ENCODE results near the gene SATB2.
A peak's percentile ranks its signal among the peaks of the same experiment; 100 is the strongest.

The SATB2 gene

DNA sequence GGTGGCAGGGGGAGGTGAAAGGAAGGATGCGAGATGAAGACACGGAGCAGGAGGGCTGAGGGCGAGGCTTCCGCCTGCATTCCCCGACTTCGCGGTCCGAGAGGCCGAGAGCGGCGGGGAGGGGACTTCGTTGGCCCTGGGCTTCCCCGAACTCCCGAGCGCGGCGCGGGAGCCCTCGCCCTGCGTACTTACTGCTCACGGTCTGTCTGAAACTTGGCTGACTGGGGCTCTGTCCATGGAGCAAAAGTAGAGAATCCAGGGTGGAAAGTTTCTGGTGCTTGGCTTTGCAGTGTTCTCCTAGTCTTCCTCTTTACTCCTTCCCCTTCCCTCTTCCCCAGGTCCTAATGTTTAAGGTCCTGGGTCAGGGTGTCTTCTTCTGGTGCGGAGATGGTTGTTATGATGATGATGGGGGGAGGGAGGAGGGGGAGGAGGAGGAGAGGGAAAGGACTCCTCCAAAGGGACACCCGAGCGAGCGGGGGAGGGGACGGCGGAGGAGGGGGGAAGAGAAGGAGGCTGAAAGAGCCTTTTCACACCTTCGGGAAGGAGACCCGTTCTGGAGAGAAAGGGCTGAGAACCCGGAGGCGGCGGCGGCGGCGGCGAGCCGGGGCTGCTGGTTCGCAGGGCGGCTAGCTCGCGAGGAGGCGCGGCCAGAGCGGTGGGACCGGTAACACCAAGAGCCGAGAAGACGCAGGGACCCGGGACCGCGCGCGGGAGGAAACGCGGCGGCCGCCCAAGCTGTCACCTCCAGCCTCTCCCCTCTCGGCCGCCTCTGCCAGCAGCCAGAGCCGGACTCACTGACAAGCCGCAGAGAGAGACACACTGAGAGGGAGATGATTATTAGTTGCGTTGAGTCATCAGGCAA, at the start of gene SATB2:
TSS of gene SATB2 (minus strand) at position 793 of the 862 bp plus-strand sequence. CDS start 1,902 bp downstream, outside the sequence.
- no peak for DNase-seq

DNA sequence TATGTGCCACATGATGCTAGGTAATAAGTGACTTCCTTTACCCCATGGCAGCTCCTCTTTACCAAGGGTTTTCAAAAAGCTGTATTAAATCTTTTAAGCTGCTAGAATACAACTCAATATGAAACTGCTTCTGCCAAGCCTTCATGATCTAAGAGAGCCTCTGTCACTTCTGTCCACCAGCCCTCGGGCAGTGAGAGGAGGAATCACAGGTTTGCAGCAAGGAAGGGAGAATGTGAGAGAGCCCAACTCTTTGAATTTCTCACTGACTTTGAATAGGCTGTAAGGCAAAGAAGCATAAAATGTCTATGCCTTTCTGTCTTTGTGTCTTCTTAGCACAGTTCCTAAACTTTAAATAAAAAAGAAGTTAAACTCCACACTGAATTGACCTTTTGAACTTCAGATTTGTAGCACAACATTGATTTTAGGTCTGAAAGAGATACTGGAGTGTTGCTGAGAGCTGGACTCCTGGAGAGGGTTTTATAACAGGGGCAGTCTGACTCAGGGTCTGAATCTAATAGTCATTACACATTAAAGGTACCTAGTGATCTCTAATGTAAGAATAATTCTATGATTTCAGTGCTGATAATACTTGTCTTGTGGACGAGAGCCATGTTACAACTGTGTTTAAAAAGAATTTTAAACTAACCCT, 48.1 kb upstream of the SATB2 start:
- DNase-seq = no peak

DNA sequence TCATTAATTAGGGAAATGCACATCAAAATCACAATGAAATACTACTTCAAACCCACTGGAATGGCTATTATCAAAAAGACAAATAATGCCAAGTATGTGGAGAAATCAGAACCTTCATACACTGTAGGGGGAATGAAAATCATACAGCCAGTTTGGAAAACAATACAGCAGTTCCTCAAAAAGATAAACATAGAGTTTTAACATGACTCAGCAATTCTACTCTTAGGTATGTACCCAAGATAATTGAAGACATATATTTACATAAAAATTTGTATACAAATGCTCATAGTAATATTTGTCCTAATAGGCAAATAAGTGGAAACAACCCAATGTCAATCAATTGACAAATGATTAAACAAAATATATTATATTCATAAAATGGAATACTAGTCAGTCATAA, 45.4 kb upstream of the SATB2 start:
- no peak for DNase-seq

DNA sequence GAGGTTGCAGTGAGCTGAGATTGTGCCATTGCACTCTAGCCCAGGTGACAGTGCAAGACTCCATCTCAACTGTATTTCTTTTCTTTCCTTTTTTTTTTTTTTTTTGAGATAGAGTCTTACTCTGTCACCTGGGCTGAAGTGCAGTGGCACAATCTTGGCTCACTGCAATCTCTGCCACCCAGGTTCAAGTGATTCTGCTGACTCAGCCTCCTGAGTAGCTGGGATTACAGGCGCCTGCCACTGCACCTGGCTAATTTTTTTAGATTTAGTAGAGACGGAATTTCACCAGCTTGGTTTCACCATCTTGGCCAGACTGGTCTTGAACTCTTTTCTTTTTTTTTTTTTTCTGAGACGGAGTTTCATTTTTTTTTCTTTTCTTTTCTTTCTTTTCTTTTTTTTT, 41.3 kb upstream of the SATB2 start:
- DNase-seq = no peak

DNA sequence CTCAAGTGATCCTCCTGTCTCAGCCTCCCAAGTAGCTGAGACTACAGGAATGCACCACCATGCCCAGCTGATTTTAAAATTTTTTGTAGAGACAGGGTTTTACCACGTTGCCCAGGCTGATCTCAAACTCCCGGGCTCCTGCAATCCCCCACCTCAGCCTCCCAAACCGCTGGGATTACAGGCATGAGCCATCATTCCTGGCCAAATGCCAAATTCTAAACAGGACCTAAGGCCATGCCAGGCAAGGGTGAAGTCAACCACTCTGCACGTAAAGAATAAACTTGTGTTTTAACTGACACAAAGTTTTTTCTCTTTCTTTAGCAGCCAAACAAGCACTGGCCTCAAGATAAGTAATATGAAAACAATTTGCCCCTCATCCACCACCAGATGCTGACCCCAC, 37.4 kb upstream of the SATB2 start:
- no peak for DNase-seq

DNA sequence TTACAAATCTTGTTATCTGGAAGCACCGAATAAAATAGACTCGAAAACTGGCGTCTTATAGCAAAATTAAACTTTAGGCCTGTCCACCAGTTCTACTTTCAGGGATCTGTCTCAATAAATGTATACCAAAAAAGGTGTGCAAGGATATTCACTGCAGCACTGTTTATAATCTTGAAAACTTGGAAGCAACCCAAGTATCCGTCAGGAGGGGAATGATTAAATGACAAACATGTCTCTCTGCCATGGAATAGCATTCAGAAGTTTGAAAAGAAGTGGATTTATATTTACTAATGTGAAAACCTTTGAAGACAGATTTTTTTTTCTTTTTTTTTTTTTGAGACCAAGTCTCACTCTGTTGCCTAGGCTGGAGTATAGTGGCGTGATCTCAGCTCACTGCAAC, 32.3 kb upstream of the SATB2 start:
- DNase-seq = no peak

DNA sequence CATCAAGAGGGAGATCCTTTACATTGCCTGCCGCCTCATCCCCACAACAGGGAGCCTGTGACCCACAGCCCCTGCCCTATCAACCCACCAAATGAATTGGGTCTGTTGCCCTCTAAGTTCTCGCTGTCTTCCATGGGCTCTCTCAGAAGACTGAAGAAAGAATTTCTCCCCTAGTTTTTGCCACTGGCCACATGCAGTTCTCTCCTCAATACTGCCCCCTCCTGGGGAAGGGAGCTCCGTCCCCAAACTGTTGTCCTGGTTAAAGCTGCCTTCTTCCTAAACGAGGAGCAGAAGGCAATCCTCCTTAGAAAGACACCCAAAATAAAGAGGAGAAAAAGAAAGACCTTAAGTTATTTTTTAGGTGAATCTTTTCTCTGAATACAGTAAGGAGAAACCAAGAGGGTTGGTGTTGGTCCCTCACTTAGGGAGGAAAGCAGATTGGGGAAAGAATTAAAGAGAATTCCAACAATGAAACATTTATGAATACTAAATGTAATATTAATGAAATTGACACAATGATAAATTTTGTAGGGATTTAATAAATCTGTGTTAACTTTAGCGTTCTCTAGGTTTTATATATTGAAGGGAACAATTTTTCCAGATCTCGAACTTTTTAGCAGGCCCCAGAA, 31.1 kb upstream of the SATB2 start:
- peak; percentile 42 for DNase-seq

DNA sequence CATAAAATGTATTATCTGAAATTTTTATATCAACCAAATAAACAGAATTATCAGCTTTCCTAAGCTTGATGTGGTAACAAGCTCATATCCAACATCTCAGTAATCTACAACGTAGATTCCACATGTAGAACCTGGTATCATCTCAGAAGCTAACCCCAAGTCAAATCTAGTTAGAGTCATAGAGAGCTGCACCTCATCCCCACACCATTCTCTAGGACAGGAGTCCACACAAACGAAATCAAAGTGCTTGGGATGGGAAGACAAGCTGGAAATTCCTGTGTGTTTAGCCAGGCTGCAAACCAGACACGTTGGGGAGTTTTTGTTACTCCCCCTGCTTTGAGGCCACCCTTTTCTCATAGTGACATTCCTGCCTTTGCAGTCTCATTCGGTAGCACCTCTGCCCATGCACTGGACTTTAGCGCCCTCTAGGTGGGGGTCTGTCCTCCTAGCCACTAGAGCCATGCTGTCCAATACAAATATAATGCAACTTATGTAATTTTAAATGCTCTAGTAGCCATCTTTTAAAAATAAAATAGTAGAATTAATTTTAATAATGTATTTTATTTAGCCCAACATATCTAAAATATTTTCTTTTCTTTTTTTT, 28.1 kb upstream of the SATB2 start:
- DNase-seq = no peak

DNA sequence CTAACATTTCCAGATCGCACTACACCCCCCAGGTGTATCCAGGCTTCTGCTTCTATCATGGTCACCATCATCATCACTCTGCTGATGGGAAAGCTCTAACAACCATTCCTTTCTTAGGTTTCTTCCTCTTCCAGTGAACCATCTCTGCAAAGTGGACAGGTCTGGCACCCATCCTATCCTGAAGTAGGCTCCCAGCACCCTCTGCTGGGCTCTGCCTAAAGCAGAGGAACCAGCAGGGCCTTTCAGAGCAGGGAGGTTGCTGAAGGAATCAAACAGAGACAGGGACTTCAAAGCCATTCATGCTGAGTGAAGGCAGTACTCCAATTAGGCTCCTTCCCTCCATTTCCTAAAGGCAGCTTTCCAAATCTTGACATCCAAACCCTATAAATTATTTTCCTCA, 27.2 kb upstream of the SATB2 start:
- no peak for DNase-seq

DNA sequence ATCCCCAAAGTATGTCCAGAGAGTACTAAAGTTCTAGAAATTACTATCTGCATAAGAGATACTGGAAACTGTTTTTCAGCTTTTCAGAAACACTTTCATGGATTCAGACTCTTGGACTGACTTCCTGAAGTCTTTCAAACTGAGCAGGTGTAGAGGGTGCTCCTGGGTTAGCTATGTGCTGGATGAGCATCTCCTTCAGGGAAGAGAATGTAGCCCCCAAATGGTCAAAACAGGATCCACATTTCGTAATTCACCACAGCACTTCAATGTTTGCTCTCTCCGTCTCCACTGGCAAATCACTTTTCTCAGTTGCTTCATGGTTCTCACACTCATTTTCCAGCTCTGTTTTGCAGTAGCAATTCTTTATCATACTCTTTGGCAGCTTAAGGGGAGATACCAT, 23.2 kb upstream of the SATB2 start:
- no peak for DNase-seq

DNA sequence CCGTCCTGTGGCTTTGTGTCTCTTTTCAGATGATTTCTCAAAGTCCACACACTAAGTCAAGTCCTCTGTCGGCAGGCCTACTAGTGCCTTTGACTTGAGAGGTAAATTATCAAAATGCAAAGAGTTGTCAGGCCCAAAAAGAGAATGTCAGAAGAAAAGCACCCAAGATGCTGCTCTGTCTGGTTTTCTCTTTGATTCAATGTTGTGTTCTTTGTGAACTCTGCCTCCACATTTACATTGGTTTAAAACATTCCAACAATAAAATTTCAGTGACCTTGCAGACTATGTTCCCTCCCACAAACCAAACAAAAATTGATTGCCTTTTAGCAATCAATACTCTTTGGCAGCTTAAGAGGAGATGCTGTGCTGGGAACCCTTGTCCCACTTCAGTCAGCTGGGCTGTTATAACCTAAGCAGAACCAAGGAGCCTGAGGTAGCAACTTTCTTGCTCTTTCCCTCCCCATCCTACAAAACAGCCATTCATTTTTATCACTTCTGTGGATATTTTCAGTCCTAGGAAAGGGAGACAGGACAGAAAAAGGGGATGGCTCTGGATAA, 19.6 kb upstream of the SATB2 start:
- no peak for DNase-seq

DNA sequence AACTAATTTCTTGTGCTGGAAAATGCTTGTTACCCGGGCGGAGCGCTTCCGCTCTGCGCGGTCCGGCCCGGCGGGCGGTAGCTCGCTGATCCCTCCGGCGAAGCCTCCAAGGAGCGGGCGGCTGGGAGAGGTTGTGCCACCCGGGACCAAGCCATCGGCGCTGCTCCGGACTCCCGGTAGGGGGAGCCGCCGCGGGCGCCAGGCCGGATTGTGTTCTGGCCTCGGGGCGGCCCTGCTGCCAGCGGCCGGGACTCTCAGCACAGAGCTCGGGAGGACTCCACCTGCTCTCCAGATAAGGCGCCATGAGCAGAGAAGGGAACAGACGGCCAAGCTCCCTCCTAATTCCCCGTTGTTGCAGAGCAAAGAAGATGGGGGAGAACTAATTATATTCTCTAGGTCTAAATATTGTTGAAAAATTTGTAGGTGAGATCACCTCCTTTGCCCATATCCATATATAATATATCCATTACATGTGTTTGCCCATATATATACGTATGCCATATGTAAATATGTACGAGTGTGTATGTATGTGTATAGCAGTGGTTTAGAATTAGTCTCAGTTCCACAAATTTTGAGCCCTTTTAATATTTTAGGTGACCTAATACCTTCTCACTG, 13.8 kb upstream of the SATB2 start:
- DNase-seq = no peak

DNA sequence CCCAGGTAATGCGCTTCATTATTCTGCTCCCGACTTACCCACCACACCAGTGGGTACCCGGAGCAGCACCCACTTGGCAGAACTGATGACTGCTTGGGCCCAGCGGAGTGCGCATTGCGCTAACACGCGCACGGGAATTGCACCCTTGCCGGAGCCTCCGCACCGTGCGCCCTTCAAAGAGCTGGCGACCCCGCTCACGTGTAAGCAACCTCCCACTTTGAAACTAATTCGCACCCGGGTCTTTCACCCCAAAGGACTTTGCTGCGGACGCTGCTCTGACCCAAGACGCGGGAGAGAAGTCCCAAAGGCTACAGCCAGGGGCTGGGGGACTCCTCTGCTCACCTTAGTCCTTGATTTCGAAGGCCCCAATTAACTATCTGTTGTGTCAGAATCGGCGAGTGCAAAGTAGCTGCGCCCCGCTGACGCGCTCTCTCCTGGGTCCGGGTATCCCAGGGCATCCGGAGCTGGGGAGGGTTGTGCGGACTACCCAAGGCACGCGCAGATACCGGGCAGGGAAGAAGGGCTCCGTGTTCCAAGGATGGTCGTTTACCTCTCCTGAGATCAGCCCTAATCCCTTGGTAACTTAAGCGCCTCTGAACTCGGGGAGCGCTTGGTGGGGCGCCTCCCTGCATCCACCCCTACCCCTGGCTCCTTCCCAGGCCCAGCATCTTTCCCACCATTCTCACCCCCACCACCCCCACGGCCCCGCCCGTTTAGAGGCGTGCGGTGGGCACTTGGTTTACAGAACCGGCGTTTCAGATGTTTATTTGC, 13.1 kb upstream of the SATB2 start:
- DNase-seq = no peak

DNA sequence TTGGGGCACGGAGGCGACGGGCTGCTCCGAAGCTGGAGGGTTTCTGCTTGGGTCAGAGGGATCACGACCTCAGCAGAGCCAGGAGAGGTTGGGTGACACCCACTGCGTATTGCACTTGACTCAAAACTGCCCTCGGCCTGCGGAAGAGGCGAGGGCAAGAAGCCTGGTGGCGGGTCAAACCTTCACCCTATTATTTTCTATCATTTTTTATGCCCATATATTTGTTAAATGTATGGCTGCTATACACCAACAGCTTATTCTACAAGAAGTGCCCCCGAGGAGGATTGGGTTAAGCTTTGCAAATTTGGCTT, 12.6 kb upstream of the SATB2 start:
- DNase-seq = no peak

DNA sequence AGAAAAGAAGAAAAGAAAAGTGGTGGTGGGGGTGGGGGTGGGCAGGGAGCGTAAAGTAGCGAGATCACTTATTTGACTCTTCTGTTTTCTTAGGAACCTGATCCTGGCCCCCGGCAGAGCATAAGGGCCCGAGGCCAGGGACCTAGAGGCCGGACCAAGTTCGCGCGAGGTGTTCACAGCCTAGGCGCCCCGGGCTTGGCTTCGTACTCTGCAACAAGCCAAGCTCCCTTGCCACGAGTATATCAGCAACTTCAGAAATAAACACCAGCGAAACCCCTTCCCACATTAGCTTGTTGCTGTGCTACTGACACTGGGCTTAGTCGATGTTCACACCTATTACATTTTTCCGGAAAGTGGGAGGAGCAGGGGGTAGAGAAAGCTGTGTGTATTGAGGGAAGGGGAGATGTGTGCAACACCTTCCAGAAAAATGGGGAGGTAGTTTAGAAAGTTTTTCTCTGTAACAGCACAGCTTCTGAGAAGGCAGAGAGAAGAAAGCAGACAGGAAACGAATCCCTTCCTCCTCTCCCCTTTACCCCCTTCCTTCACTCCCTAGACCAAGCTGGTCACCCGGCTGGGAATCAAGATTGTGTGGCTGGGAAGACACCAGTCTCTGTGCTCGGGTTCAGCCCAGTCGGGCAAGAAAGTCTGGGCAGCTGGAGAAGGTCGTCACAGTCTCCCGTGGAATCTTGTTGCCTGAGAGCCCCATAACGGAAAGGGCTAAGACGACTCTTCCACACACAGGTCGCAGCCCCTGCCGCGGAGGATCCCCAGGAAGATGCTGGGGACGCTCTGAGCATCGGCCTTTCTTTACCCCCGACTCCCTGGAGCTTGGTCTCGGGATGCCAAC, 12.0 kb upstream of the SATB2 start:
- no peak for DNase-seq

DNA sequence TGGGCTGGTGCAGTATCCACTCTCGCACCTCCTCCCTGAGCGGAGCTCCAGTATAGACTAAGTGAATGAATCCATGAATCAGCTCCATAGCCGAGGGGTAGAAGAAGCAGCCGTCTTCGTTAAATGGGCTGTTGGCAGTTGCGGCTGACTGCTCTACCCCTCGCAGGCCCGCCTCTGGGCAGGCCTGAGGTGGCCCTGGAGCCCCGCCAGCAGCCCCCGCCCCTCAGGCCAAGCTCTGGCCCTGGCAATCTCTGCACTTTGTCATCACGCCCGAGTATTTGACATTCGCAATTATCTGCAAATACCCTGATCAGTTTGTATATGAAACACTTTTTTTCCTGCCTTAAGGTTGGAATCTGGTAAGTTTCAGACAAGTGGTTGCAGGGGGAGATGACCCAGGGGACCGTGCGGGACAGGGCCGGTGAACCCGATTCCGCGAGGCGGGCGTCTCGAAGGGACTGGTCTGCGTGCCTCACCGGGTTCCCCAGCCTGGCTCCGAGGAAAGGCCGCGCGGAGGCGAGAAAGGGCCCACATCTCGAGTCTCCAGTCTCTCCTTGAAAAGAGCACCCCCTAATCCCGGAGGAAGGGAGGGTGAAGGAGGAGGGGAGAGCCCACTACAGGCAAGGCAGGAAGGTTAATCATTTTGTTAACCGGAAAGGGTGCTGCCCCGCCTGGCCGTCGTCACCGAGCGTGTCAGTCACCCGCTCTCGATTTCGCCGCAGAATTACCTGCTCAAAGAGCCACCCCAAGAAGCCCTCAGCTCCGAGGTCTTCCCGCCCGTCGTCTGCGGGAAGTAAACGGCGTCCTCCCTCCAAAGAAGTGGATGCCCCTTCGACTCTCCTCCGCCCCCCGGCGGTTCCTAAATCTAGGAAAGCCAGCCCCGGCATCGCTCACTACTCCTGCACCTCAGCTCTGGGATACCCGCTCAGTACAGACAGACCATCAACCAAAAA, 11.1 kb upstream of the SATB2 start:
- DNase-seq = no peak

DNA sequence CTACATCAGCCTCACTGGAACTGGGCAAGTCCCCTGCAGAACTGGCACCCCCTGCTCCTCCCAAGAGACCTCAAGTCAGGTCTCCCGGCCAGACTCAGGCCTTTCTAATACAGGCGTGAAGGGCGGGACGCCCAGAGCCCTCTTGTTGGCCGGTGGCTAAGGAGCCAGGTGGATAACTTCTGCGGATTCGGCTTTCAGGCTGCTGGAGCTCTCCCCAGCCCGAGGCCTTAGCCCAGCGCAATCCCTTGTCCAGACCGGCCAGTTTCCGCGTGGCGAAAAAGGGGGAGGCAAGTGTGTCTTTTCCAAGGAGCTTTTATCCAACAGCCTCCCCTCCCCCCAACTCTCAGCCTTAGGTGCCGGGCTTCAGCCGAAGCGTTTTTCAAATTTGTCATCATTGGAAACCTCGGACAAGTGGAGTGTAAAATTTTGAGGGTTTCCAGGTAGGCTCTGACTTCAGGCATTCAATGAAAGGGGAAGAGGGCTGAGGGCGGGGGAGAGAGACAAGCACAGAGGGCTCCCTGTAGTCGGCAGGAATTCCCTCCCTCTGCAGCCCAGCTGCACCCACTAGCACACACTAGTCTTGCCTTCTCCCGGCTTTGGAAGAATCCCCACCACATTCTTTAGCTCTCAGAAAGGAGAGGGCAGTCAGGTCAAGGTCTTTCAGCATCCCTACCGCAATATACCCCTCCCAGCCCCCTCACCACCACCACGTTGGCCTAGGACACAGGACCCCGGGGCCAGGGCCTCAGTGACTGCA, 9.5 kb upstream of the SATB2 start:
- DNase-seq = no peak

DNA sequence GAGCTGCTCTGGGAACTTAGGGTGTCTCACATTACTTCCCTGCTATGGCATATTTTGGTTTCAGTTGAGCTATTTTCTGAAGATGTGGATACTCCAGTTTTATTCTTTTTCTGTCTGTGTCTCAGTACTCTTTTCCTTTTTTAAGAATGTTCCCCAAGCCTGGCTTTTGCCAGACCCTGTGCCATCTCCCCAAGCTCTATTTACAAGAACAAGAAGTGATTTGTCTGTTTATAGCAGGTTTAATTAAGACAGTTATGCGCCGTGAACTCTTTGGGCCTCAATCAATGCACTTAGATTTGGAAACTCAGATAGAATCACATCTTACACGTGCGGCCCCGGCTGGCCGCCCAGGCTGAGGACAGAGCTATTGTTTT, 8.9 kb upstream of the SATB2 start:
- no peak for DNase-seq

DNA sequence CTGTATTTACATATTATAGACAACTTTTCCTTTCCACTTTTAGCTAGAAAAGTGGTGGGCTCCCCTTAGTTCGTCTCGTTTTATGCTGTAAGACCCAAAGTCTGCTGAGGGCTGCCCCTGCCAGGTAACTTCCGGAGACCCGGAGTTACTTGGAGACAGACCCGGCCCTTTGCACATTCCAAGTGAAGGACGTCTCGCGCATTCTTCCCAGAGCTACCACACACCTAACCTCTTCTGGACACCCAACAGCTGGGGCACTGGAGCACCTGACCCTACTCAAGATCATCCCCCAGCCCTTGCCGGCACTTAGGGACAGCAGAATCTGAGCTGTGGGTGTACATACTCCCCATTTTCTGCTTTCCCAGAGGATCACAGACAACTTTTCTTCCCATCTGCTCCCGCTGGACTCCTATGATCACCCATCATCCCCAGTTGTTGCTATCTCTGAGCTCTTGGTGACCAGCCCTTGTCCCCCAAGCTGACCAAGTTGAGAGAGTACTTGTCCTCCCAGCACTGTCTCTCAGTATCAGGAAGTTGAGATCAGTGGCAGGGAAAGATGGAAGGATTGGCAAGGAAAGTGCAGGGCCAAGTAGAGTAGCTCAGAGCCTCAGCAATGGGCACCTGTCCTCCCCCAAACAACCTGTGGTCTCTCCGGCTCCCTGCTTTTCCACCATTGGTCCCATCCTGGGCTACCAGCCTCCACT, 8.4 kb upstream of the SATB2 start:
- DNase-seq = no peak
